ENCODE measurements around the gene NDFIP2.

GRCh38 chr13:79479882-79480281 lies 1.1 kb upstream of the NDFIP2 start:
- TF ChIP-seq CTCF (IDR thresholded peaks at IDR 0.05) (no peak), POLR2AphosphoS5 (IDR thresholded peaks at IDR 0.05) (no peak)

Data from transverse colon (tissue), 4 donors.